ENCODE measurements around the gene PLAGL1. TPM values are rescaled to one million over a fixed set of nuclear protein-coding genes. Genes with fewer than 3 reads are reported as not detected.

Gene PLAGL1
- total RNA-seq, 6 experiments from 2014 or later = 22.5 to 28.8 (median 26.2) TPM

DNA sequence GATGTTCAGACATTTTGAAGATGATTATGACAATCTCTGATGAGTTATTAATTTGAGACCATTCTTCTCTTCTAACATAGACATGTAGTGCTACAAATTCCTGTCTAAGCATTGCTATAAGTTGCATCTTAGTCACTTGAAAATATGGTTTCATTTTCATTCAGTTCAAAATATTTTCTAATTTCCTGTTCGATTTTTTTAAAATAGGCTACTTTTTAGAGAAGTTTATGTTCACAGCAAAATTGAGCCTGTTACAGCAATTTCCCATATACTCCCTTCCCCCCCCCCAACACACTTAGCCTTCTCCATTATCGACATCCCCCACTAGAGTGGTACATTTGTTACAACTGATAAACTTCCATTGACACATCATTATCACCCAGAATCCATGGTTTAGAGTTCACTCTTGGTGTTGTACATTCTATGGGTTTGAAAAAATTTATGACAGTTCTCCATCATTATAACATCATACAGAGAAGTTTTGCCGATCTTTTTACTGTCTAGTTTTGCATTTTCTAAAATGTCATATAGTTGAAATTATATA, 31.2 kb downstream of the PLAGL1 start:
- no peaks in the 10 kb centered on the region for H3K36me3 Mint-ChIP-seq (ENCODE audit: low read depth)
- peaks cover 6% of the 10 kb centered on the region; the same call in 1 of the 2 replicates for H3K27me3 Mint-ChIP-seq (ENCODE audit: insufficient read depth)
- no peaks in the 10 kb centered on the region for H3K9me3 Mint-ChIP-seq
- no peak for DNase-seq
- H3K27ac Mint-ChIP-seq = no peak overlapping the region
- H3K4me3 Mint-ChIP-seq = no peak overlapping the region; the same call in 1 of the 2 replicates
- TF ChIP-seq, protein P1, sequence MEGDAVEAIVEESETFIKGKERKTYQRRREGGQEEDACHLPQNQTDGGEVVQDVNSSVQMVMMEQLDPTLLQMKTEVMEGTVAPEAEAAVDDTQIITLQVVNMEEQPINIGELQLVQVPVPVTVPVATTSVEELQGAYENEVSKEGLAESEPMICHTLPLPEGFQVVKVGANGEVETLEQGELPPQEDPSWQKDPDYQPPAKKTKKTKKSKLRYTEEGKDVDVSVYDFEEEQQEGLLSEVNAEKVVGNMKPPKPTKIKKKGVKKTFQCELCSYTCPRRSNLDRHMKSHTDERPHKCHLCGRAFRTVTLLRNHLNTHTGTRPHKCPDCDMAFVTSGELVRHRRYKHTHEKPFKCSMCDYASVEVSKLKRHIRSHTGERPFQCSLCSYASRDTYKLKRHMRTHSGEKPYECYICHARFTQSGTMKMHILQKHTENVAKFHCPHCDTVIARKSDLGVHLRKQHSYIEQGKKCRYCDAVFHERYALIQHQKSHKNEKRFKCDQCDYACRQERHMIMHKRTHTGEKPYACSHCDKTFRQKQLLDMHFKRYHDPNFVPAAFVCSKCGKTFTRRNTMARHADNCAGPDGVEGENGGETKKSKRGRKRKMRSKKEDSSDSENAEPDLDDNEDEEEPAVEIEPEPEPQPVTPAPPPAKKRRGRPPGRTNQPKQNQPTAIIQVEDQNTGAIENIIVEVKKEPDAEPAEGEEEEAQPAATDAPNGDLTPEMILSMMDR (IDR thresholded peaks at IDR 0.05) = no peak
- peaks cover 6% of the 10 kb centered on the region for H3K4me1 Mint-ChIP-seq (ENCODE audit: low read depth)

DNA sequence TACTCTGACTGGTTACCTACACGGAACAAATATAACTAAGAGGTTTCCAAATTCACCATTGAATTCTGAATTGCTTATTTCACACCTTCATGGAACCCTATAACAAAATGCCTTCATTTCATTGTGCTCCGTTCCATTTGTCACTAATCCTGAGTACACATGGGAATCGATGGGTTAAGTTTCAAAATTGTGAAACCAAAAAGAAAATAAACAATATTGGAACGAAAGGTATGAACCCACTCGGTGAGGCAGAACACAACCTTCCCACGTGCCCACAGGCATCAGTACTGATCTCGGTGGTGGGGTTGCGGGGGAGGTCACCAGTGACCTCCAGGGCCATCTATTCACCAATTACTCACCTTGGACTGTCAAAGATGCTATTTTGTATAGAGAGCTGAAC, 34.0 kb downstream of the PLAGL1 start:
- no peaks in the 10 kb centered on the region for H3K36me3 Mint-ChIP-seq (ENCODE audit: low read depth)
- no peak overlapping the region for H3K27ac Mint-ChIP-seq
- no peak for DNase-seq
- H3K4me3 Mint-ChIP-seq = no peak overlapping the region
- peaks cover 6% of the 10 kb centered on the region for H3K4me1 Mint-ChIP-seq (ENCODE audit: low read depth)
- TF ChIP-seq, protein P1 (IDR thresholded peaks at IDR 0.05) = no peak
- H3K9me3 Mint-ChIP-seq = no peaks in the 10 kb centered on the region
- peaks cover 10% of the 10 kb centered on the region; the same call in 1 of the 2 replicates for H3K27me3 Mint-ChIP-seq (ENCODE audit: insufficient read depth)

DNA sequence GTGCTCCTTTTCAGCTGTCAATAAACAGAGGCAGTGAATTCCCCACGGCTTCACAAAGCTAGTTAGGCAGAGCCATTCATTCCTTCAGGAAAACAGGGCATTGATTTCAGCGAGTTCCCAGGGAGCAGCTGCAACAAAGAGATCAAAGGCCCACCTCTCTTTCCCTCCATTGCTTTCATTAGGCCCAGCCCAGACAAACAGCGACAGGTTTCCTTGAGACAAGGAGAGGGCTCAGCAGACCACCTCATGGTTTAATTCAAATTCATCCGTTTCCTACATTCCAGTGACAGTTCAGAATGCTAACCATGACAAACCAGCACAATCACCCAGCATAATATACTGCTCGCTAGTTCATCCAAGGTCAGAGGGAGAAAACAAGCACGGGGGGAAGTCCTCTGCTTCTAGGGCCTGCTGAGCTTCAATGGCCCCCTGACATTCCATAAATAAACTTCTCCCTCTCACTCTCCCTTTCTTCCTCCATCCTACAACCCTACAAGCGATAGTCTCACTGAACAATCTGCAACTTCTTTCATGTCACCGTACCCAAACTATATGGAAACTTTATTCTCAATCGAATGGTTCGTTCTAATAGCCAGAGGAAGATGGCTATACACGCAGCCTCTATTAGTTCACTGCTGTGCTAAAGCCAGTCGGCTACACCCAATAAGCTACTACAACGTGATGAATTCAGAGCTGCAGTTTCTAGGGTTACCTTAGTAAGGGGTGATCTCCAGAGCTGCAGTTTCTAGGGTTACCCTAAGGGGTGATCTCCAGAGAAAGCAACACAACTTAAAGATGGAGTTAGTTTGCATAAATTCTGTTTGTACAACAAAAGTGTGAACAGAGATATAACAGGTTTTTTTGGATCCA, 34.7 kb downstream of the PLAGL1 start:
- TF ChIP-seq, protein P1 (IDR thresholded peaks at IDR 0.05) = no peak
- H3K27me3 Mint-ChIP-seq (ENCODE audit: insufficient read depth) = peaks cover 10% of the 10 kb centered on the region; the same call in 1 of the 2 replicates
- no peaks in the 10 kb centered on the region for H3K36me3 Mint-ChIP-seq (ENCODE audit: low read depth)
- H3K4me1 Mint-ChIP-seq (ENCODE audit: low read depth) = peaks cover 6% of the 10 kb centered on the region
- DNase-seq = no peak
- no peaks in the 10 kb centered on the region for H3K9me3 Mint-ChIP-seq
- no peak overlapping the region for H3K4me3 Mint-ChIP-seq
- no peak overlapping the region for H3K27ac Mint-ChIP-seq

DNA sequence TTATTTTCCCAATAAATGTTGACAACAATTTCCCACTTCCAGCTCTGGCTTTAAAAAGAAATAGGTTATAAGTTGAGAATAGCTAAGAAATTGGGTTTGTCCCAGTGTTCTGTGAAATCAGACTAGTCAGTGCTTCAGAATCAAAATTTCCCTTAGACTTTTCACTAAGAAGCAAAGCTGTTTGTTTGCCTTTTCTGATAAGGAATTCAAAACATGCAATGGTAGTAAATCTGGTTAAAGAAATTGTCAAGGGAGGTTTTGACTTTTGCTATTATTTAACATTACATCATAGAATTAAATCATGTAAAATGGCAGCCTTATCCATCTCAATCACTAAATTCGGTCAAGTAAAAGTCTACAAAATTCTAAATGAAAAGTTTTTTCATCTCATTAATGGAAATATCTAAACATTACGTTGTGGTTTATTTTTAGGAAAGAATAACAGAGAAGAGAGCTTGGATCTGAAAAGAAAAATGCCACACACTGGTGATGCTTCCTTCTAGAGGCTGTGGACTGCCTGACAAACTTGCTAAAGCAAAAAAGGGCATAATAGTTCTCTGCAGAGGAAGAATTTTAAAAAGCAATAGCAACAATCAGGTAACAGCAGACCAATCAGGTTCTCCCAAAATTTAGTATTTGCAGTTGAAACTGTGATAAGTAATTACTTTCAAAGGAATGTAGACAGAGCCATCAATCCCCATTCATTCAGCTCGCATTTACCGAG, 36.4 kb downstream of the PLAGL1 start:
- TF ChIP-seq, protein P1 (IDR thresholded peaks at IDR 0.05) = no peak
- DNase-seq = no peak
- H3K36me3 Mint-ChIP-seq (ENCODE audit: low read depth) = no peaks in the 10 kb centered on the region
- peaks cover 11% of the 10 kb centered on the region; the same call in 1 of the 2 replicates for H3K4me1 Mint-ChIP-seq (ENCODE audit: low read depth)
- H3K9me3 Mint-ChIP-seq = no peaks in the 10 kb centered on the region
- H3K4me3 Mint-ChIP-seq = no peak overlapping the region
- no peak overlapping the region for H3K27ac Mint-ChIP-seq
- peaks cover 10% of the 10 kb centered on the region; the same call in 1 of the 2 replicates for H3K27me3 Mint-ChIP-seq (ENCODE audit: insufficient read depth)

- Mint-ChIP-seq H3K4me1 (ENCODE audit: low read depth) (peaks cover 21% of the 10 kb centered on the region), H3K27ac (no peak overlapping the region), H3K36me3 (ENCODE audit: low read depth) (peaks cover 3% of the 10 kb centered on the region; the same call in 1 of the 2 replicates), H3K4me3 (no peak overlapping the region), H3K27me3 (ENCODE audit: insufficient read depth) (peaks cover 10% of the 10 kb centered on the region; the same call in 1 of the 2 replicates), H3K9me3 (no peaks in the 10 kb centered on the region)
- DNase-seq = no peak
- TF ChIP-seq, protein P1 (IDR thresholded peaks at IDR 0.05) = no peak
Observed at GRCh38 chr6:143970456-143971218, 37.4 kb downstream of the PLAGL1 start.

Measured in HFFc6 (cell line).